NCI-H345 (cell line): Measurements from ENCODE around the gene PTK7.
"Not testable (repeated sequence)": the region's sequence is repeated elsewhere in the genome, so short reads cannot be mapped to it uniquely, and the experiment has no call there.

Source experiments
- DNase-seq: peaks from one replicate; lab custom pipeline; 2025; lab: John Stamatoyannopoulos, UW

PTK7 gene

GRCh38 chr6:43119482-43119881, 43.4 kb downstream of the PTK7 start:
- DNase-seq, result no peak

DNA sequence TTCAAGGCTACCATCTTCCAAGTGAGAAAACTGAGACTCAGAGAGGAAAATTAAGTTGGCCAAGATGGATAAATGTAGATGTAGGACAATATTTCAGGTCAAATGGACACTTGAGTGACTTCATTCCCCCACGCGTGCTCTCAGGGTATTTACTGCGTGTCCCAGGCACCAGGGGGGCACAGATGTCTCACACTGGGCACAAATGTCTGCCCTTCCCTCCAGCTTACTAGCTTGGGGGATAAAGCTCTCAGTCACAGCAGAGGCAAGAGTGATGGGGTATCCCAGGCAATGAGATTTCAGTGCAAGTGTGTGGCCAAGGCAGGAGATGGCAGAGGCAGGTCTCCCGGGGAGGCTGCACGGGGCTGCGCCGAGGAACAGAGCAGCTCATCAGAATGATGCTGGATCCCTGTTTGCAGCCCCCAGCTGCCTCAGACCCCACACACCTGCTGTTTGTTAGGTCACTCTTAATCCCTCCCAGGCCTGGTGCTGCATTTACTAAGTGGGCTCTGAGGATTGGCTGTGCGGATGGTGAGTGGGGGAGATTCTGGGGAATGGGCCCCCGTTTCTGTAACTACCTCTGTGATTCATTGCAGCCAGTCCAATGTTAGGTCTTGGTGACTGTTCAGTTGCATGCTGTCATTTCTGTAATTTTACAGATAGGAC, 44.1 kb downstream of the PTK7 start:
- DNase-seq, result no peak

DNA sequence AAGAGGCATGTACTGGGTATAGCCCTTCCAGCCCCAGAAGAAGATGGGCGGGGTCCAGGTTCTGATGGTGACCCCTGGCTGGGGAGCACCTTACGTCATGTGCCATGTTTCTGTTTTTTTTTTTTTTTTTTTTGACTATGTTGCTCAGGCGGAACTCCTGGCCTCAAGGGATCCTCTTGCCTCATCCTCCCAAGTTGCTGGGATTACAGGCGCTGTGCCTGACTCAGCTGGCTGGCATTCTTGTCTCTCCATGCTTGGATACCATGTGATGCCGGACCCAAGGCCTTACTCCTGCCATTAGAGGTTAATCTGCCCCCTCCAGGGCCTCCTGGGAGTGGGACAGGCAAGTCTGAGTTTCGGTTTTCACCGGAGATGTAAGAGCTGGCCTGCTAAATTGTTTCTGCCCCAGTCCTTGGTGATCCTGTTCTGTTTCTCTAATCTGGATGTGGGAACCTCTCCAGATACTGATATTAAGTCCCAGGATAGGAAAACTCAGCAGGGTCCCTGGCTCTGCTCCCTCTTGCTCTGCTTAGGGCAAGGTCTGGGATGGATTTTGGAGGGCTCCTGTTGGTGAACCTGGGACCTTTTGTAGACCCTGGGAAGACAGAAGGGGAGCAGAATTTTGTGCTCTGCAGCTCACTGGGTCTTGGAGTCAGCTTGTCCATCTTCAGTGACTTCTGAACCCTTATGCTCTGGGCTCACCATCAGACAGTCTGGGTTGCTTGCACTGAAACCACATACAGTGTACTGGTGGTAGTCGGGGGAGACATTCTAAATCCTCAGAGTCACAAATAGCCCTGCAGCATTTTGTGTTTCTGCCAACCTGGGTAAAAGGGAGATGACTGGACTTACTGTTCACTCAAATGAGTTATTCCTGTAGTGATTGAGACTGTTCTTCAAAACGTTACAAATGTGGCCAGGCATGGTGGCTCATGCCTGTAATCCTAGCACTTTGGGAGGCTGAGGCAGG, 45.1 kb downstream of the PTK7 start:
- no peak for DNase-seq

DNA sequence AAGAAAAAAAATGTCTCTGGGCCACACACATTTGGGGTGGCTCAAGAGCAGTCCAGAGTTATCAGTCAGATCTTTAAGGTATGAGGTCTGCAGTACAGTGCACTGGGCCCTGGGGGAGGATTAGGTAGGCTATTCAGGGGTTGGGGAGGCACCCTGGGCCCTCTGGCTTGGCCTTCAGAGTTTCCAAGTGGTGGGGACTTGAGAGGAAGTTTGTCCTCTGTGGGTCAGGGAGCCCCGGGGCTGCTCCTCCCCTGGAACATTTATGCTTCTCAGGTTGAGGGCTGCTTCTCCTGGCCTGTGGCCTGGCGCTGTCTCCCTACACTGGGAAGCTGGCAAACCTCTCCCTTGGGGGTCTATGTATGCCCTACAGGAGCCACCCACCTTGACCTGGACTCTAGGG, 46.0 kb downstream of the PTK7 start:
- no peak for DNase-seq

GRCh38 chr6:43123461-43124314, 47.6 kb downstream of the PTK7 start:
- DNase-seq, result no peak

DNA sequence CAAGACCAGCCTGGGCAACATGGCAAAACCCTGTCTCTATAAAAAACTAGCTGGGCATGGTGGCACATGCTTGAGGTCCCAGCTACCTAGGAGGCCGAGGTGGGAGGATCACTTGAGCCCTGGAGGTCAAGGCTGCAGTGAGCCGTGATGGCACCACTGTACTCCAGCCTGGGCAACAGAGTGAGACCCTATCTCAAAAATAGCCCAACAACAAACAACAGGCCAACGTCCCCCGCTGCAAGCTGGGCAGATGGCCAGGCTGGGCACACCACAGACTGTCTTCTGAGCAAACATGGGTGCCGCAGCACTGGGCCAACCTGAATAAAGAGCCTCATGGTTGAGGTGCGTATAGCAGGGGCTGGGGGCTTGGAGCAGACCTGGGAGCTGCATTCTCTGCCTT, 48.4 kb downstream of the PTK7 start:
- no peak for DNase-seq

DNA sequence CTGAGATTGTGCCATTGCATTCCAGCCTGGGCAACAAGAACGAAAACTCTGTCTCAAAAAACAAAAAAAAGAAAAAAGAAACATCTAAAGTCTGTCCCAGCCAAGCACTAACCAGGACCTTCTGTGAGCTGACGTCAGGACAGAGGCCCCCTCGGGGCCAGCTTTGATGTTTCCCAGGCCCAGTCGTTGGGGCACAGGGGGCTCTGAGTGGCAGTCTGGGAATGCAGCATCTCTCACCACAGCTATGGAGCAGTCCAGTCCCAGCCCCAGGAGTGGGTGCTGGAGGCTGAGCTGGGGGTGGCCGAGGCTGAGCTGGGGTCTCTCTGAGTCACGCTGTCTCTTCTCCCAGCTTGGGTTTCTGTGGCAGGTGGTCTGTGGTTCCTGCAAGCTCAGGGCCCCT, 49.0 kb downstream of the PTK7 start:
- DNase-seq, result no peak

DNA sequence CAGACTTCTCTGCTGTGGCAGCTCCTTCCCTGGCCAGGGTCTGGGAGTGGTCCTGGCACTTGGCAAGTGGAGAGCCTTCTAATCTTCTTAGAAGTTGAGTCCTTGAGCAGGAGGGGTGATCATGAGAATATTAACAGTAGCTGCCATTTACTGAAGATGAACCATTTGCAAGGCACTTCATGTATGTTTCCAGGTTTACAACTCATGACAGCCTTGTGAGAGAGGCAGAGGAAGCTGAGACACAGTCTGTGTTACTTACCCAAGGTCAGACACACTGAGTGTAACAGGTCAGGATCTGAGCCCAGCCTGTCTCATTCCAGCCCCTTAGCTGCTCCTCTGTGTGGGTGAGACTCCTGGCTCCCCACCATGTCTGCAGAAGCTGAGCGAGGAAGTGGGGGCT, 49.4 kb downstream of the PTK7 start:
- no peak for DNase-seq

- no peak for DNase-seq
These were observed 51.1 kb downstream of the PTK7 start for GRCh38 chr6:43127180-43127579.

DNA sequence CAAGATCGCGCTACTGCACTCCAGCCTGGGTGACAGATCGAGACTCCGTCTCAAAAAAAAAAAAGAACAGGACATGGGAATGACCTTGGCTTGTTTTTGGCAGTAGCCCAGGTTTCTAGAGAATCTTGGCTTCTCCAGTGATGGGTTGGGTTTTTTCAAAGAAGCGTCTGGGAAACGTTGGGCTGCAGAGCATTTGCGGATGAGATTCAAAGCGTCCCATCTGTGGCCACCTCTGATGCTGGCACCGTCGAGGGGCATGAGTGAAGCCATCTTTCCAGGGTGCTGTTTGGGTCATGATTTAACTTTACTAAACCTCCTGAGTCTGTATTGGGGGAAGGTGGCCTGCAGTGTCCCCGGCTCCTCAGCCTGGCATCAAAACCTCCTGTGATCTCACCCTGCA, 51.8 kb downstream of the PTK7 start:
- DNase-seq, result no peak

- no peak for DNase-seq
These were observed 52.8 kb downstream of the PTK7 start for GRCh38 chr6:43128926-43129325.

- DNase-seq, result no peak
These were observed 53.5 kb downstream of the PTK7 start for GRCh38 chr6:43129434-43130194.

GRCh38 chr6:43130429-43130828, 54.3 kb downstream of the PTK7 start:
- DNase-seq, result no peak

DNA sequence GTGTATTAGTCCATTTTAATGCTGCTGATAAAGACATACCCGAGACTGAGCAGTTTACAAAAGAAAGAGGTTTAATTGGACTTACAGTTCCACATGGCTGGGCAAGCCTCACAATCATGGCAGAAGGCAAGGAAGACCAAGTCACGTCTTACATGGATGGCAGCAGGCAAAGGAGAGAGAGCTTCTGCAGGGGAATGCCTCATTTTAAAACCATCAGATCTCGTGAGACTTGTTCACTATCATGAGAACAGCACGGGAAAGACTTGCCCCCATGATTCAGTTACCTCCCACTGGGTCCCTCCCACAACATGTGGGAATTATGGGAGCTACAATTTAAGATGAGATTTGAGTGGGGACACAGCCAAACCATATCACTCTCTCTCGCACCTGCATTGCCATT, 55.3 kb downstream of the PTK7 start:
- not testable (repeated sequence) for DNase-seq

DNA sequence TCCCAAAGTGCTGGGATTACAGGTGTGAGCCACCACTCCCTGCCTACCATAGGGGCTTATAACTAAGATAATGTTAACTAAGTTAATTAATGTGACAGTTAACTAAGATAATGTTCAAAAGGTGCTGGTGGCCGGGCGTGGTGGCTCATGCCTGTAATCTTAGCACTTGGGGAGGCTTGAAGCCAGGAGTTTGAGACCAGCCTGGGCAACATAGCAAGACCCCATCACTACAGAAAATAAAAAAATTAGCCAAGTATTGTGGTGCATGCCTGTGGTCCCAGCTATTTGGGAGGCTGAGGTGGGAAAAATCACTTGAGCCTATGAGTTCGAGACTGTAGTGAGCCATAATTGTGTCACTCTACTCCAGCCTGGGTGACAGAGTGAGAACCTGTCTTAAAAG, 62.2 kb downstream of the PTK7 start:
- DNase-seq, result no peak

GRCh38 chr6:43139973-43140372, 63.9 kb downstream of the PTK7 start:
- DNase-seq, result not testable (repeated sequence)

DNA sequence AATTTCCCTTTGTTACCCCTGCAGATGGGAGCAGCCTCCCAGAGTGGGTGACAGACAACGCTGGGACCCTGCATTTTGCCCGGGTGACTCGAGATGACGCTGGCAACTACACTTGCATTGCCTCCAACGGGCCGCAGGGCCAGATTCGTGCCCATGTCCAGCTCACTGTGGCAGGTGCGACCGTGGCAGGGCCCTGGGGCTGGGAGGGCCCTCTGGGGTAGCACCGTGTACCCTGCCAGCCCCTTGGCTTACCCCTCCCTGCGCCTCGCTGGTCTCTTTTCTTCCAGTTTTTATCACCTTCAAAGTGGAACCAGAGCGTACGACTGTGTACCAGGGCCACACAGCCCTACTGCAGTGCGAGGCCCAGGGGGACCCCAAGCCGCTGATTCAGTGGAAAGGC, 65.5 kb downstream of the PTK7 start:
- DNase-seq, result no peak

DNA sequence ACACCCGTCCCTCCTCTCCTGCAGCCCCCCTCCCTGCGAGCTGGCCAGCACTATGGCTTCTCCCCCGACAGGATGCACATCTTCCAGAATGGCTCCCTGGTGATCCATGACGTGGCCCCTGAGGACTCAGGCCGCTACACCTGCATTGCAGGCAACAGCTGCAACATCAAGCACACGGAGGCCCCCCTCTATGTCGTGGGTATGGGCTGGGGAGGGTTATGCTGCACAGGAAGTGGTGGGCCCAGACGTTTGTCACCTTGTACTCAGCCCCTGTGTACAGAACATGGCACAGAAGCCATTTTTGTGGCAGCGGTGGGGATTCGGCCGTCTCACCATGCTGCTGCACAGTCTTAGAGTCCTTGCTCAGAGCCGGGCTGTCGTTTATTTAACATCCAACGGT, 66.0 kb downstream of the PTK7 start:
- DNase-seq, result no peak

- DNase-seq, result peak; percentile 67
These were observed 67.4 kb downstream of the PTK7 start for GRCh38 chr6:43143235-43144128.

- DNase-seq, result no peak
These were observed 68.8 kb downstream of the PTK7 start for GRCh38 chr6:43144879-43145278.

DNA sequence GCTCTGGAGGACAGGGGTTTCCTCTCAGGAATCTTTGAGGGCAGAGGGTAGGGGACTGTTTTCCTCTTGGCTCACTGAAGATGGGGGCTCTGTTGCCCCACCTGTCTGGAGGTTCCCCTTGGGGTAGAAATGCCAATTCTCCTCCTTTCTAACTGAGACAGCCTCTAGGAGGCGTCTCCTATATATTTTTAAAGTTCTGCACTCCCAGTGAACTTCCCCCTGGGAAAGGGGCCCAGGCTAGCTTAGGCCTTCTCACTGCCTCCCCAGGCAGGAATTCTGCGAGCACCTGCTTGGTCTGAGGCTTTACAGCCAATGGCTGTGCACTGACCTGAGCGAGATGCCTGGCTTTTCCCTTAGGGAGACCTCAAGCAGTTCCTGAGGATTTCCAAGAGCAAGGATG, 70.1 kb downstream of the PTK7 start:
- DNase-seq, result no peak
